HEK293T (cell line): Measurements from ENCODE around the gene METTL22.

ENCODE experiments used
- ARNT ChIP-seq: fragments of 450-650 bp; IDR thresholded peaks from 2 replicates; pipeline ENCODE4 v1.6.1; 2017; ENCODE audit warnings: mild to moderate bottlenecking
- BHLHE40 ChIP-seq: fragments of 450-650 bp; IDR thresholded peaks from 2 replicates; pipeline ENCODE4 v1.6.1; 2016; ENCODE audit warnings: mild to moderate bottlenecking, moderate library complexity, borderline replicate concordance
- CTBP1 ChIP-seq: fragments of 450-650 bp; IDR thresholded peaks from 2 replicates; pipeline ENCODE4 v1.6.1; 2016; ENCODE audit warnings: borderline replicate concordance
- ELF4 ChIP-seq: fragments of 450-650 bp; IDR thresholded peaks from 2 replicates; pipeline ENCODE4 v1.6.1; 2017; ENCODE audit warnings: antibody characterized with exemption
- FOXA1 ChIP-seq: fragments of 450-650 bp; IDR thresholded peaks from 2 replicates; pipeline ENCODE4 v1.6.1; 2016; ENCODE audit warnings: mild to moderate bottlenecking
- FOXK2 ChIP-seq: fragments of 450-650 bp; IDR thresholded peaks from 2 replicates; pipeline ENCODE4 v1.6.1; 2016; ENCODE audit warnings: mild to moderate bottlenecking
- FOXM1 ChIP-seq: fragments of 450-650 bp; IDR thresholded peaks from 2 replicates; pipeline ENCODE4 v1.6.1; 2017; ENCODE audit warnings: mild to moderate bottlenecking, borderline replicate concordance
- L3MBTL2 ChIP-seq: fragments of 450-650 bp; conservative IDR thresholded peaks from 2 replicates; pipeline ENCODE4 v1.6.1; 2016; ENCODE audit warnings: mild to moderate bottlenecking
- NFRKB ChIP-seq: fragments of 450-650 bp; IDR thresholded peaks from 2 replicates; pipeline ENCODE4 v1.6.1; 2016; ENCODE audit warnings: mild to moderate bottlenecking, moderate library complexity
- SP1 ChIP-seq: fragments of 450-650 bp; IDR thresholded peaks from 2 replicates; pipeline ENCODE4 v1.6.1; 2017
- SUZ12 ChIP-seq: fragments of 450-650 bp; IDR thresholded peaks from 2 replicates; pipeline ENCODE4 v1.6.1; 2016; ENCODE audit warnings: mild to moderate bottlenecking
- TARDBP ChIP-seq: fragments of 450-650 bp; IDR thresholded peaks from 2 replicates; pipeline ENCODE4 v1.6.1; 2016
- ZNF384 ChIP-seq: fragments of 450-650 bp; IDR thresholded peaks from 2 replicates; pipeline ENCODE4 v1.6.1; 2016
- TF ChIP-seq, protein P1 (sequence below): fragments of 450-650 bp; IDR thresholded peaks from 2 replicates; pipeline ENCODE4 v1.6.1; 2016

DNA sequence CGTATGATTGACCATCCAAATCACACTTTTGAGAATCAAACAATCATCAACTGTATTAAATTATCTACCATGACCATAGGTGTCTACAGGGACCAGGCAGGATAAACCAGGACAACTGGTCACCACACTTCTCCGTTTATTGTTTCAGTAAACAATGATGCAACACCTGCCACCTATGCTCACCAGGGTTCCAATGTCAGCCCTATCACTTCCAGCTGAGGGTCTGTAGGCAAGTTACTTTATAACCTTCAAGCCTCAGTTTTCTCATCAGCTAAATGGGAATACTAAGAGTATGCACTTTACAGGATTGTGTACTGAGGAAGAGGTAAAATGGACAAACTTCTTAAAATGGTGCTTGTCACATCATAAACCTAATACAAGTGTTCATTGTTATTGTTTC lies 46.1 kb upstream of the METTL22 start:
- TF ChIP-seq, protein P1, sequence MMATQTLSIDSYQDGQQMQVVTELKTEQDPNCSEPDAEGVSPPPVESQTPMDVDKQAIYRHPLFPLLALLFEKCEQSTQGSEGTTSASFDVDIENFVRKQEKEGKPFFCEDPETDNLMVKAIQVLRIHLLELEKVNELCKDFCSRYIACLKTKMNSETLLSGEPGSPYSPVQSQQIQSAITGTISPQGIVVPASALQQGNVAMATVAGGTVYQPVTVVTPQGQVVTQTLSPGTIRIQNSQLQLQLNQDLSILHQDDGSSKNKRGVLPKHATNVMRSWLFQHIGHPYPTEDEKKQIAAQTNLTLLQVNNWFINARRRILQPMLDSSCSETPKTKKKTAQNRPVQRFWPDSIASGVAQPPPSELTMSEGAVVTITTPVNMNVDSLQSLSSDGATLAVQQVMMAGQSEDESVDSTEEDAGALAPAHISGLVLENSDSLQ = no peak
- TF ChIP-seq SP1 (no peak), TARDBP (no peak), FOXA1 (no peak), FOXM1 (no peak), BHLHE40 (no peak), L3MBTL2 (no peak), ZNF384 (no peak), FOXK2 (no peak), SUZ12 (no peak), ELF4 (no peak), CTBP1 (no peak), NFRKB (no peak), ARNT (no peak)
